AG09309 (cell line): ENCODE results near the gene DMC1.
A peak's percentile ranks its signal among the peaks of the same experiment; 100 is the strongest.
"Not testable (repeated sequence)": the region's sequence is repeated elsewhere in the genome, so short reads cannot be mapped to it uniquely, and the experiment has no call there.

Experiments
- DNase-seq: peaks from one replicate; pipeline ENCODE4 v3.0.0-alpha.2; 2010; ENCODE audit warnings: low read depth
- H3K4me3 ChIP-seq: 2 replicates; pipeline ENCODE4 v1.5.1; 2011; ENCODE audit warnings: mild to moderate bottlenecking, low read depth, low read length, moderate library complexity; ENCODE audit not compliant: control insufficient read depth
- CTCF ChIP-seq: IDR thresholded peaks from 2 replicates; pipeline ENCODE4 v1.5.1; 2011; ENCODE audit warnings: mild to moderate bottlenecking, low read depth, low read length, inconsistent platforms; ENCODE audit not compliant: insufficient read depth, control insufficient read depth; ENCODE audit errors: missing control alignments

DMC1 gene

GRCh38 chr22:38601221-38601764 is 31.3 kb upstream of the DMC1 start:
- TF ChIP-seq CTCF, result no peak
- H3K4me3 ChIP-seq, result no peak overlapping the region
- DNase-seq, result no peak

- no peak overlapping the region for H3K4me3 ChIP-seq
- no peak for TF ChIP-seq CTCF
- DNase-seq, result no peak
These were observed 29.5 kb upstream of the DMC1 start for GRCh38 chr22:38599466-38599865.

- not testable (repeated sequence) for H3K4me3 ChIP-seq, DNase-seq
These were observed 12.9 kb upstream of the DMC1 start for GRCh38 chr22:38582923-38583322.

GRCh38 chr22:38578505-38578904 is 8.5 kb upstream of the DMC1 start:
- DNase-seq, result no peak
- TF ChIP-seq CTCF, result no peak
- no peak overlapping the region for H3K4me3 ChIP-seq

- no peak for DNase-seq
- peak; percentile 55 for TF ChIP-seq CTCF
- no peak overlapping the region for H3K4me3 ChIP-seq
These were observed 2.1 kb upstream of the DMC1 start for GRCh38 chr22:38572065-38572464.

- DNase-seq, result no peak
- TF ChIP-seq CTCF, result no peak
- peak overlapping the region; percentile 78 for H3K4me3 ChIP-seq
These were observed 889 bp upstream of the DMC1 start for GRCh38 chr22:38570779-38571364.

GRCh38 chr22:38569181-38569971 is 607 bp downstream of the DMC1 start:
- no peak for DNase-seq
- TF ChIP-seq CTCF, result no peak
- peak overlapping the region; percentile 78 for H3K4me3 ChIP-seq
